Ovary (tissue), 9 donors: ENCODE results near the gene BPGM. TPM values are rescaled to one million over a fixed set of nuclear protein-coding genes. Genes with fewer than 3 reads are reported as not detected.

Experiments
- DNase-seq, 5 donors: peaks; one replicate each; pipeline ENCODE4 v3.0.0-alpha.2; 2019 to 2020
- H3K27ac ChIP-seq, 2 donors: fragments of 200-600 bp; one replicate each; pipeline versions ENCODE4 v1.5.1 to v1.8.0; 2019 to 2022
- H3K27me3 ChIP-seq: fragments of 200-600 bp; one replicate; pipeline ENCODE4 v1.8.0; 2022
- H3K36me3 ChIP-seq: fragments of 200-600 bp; sonication (generic); one replicate; pipeline ENCODE4 v1.5.1; 2019
- H3K4me1 ChIP-seq: one replicate; pipeline ENCODE4 v1.8.1; 2013; ENCODE audit warnings: mild to moderate bottlenecking, moderate library complexity; ENCODE audit not compliant: insufficient read depth
- H3K4me3 ChIP-seq: fragments of 200-600 bp; sonication (generic); one replicate; pipeline ENCODE4 v1.5.1; 2017
- H3K9me3 ChIP-seq, 2 donors: fragments of 200-600 bp in 1 of 2; sonication (generic) in 1 of 2; one replicate each; pipeline versions ENCODE4 v1.5.1 to v1.8.1; 2013 to 2019; ENCODE audit warnings: mild to moderate bottlenecking in 1 of 2, moderate library complexity in 1 of 2
- EP300 ChIP-seq: sonication (generic); formaldehyde crosslinking; IDR thresholded peaks from one replicate; pipeline ENCODE4 v1.6.1; 2017; ENCODE audit warnings: antibody characterized with exemption
- POLR2A ChIP-seq: fragments of 450-650 bp; IDR thresholded peaks from one replicate; pipeline ENCODE4 v1.6.1; 2017; ENCODE audit warnings: antibody characterized with exemption, mild to moderate bottlenecking, moderate library complexity
- WGBS, 3 donors: extraction: QIAGEN DNeasy Blood & Tissue Kit in 1 of 3; methylation state at CpG; one replicate each; pipeline versions ENCODE4 v1.1.5 to v1.1.7; 2013 to 2017; 5-methylcytosine and 5-hydroxymethylcytosine counted together
- intact Hi-C, 4 donors: fragments of 100-400 bp; cut with DNase I; formaldehyde crosslinking; loops; one replicate each; pipeline versions ENCODE4 v1.11.0 to v1.15.1; 2022 to 2023
- polyA plus RNA-seq, 2 donors: library from polyadenylated mRNA; stranded (reverse); fragments of 200-250 nt in 1 of 2; fragments of 350-450 nt in 1 of 2; fragmentation: Illumina TruSeq in 1 of 2; extraction: RNeasy Lipid Tissue Mini Kit (QIAGEN cat#74804) in 1 of 2; gene quantifications; one replicate each; pipeline ENCODE4 v1.2.3, GENCODE V29; 2013 to 2014
- total RNA-seq, 7 donors: library from RNA; depleted of rRNA in 2 of 7; stranded (reverse); fragments of >200 nt in 2 of 7; fragmentation: NEBNext Ultra II Directional in 3 of 7; extraction: Animal tissue kit (Norgen Biotek cat#: 25700) in 3 of 7; gene quantifications; one replicate each; pipeline versions ENCODE4 v1.1.0 to v1.2.4, GENCODE V29; 2016 to 2023
- TF ChIP-seq, protein P1 (sequence below), 3 donors: fragments of 450-650 bp in 2 of 3; fragments of 200-600 bp in 1 of 3; IDR thresholded peaks; one replicate each; pipeline versions ENCODE4 v1.5.1 to v1.8.0; 2016 to 2022; ENCODE audit warnings: antibody characterized with exemption in 3 of 3, mild to moderate bottlenecking in 1 of 3
- donor health status: DM: no; HTN: no; CAD: no; lungs with moderate emphysema.
- donor health status: DM: no; HTN: no; CAD: no.
- donor health status: Bipolar disorder and iron deficiency.
- donor health status: DM: yes; HTN: yes; CAD: no.
- donor health status: DM: no; HTN: no; CAD: no.
- donor health status: DM: yes; HTN: yes; CAD: no.

Gene BPGM
- total and polyA plus RNA-seq, 9 donors, result 6.5 to 18.1 (median 9.0) TPM

DNA sequence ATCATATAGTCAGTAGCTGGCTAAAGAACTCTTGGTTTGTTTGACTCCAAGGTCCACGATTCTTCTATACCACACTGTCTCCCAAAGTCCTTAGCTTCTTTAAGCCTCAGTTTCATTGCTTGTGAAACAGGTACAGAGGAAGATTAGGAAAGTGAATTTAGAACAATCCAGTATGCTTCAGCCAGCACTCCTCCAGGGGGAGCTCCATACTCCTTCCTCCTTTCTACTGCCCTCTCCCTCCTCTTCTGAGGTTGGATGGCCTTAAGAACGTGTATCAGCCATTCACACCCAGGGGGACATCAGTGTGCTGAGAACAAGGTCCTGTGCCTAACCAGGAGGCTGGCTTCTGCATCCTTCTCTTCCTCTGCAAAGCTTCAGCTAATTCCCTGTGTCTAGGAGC is 78.0 kb downstream of the BPGM start:
- H3K4me3 ChIP-seq, result no peak overlapping the region
- no peaks in the 10 kb centered on the region for H3K27me3 ChIP-seq
- 39 to 55% (median 48%) methylated on average over 2 of the region's 2 CpGs for WGBS, 3 donors
- H3K4me1 ChIP-seq, result peaks cover 22% of the 10 kb centered on the region
- DNase-seq, result no peak
- peak overlapping the region in 1 of 2 donors; percentile 4 for H3K27ac ChIP-seq
- no peaks in the 10 kb centered on the region for H3K9me3 ChIP-seq
- intact Hi-C loops, result no loop called here
- no peaks in the 10 kb centered on the region for H3K36me3 ChIP-seq
- TF ChIP-seq EP300 (no peak), POLR2A (no peak)
- TF ChIP-seq, protein P1, sequence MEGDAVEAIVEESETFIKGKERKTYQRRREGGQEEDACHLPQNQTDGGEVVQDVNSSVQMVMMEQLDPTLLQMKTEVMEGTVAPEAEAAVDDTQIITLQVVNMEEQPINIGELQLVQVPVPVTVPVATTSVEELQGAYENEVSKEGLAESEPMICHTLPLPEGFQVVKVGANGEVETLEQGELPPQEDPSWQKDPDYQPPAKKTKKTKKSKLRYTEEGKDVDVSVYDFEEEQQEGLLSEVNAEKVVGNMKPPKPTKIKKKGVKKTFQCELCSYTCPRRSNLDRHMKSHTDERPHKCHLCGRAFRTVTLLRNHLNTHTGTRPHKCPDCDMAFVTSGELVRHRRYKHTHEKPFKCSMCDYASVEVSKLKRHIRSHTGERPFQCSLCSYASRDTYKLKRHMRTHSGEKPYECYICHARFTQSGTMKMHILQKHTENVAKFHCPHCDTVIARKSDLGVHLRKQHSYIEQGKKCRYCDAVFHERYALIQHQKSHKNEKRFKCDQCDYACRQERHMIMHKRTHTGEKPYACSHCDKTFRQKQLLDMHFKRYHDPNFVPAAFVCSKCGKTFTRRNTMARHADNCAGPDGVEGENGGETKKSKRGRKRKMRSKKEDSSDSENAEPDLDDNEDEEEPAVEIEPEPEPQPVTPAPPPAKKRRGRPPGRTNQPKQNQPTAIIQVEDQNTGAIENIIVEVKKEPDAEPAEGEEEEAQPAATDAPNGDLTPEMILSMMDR (IDR thresholded peaks at IDR 0.05), result no peak

DNA sequence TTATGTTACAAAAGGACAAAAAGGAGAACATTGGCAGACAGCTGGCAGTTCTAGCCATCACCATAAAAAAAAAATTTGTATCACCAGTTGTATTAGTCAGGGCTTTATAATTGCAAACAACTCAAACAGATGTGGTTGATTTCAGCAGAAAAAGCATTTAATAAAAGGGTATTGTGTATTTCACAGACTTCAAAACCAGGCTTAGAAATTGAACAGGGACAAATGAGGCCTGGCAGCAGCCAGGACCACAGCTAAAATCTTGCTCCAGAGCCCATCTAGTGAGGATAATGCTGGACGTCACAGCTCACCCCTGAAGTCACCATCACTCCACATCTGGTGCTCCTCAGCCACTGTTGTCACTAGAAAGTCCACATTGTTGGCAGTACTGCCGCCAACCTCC is 79.9 kb downstream of the BPGM start:
- H3K9me3 ChIP-seq, result no peaks in the 10 kb centered on the region
- no peaks in the 10 kb centered on the region for H3K36me3 ChIP-seq
- peaks cover 23% of the 10 kb centered on the region for H3K4me1 ChIP-seq
- H3K4me3 ChIP-seq, result no peak overlapping the region
- no peak for DNase-seq
- TF ChIP-seq EP300 (no peak), POLR2A (no peak)
- TF ChIP-seq, protein P1 (IDR thresholded peaks at IDR 0.05), result no peak
- intact Hi-C loops, result no loop called here
- H3K27ac ChIP-seq, result no peak overlapping the region
- WGBS, 3 donors, result 69 to 78% (median 77%) methylated on average over 2 of the region's 2 CpGs
- H3K27me3 ChIP-seq, result no peaks in the 10 kb centered on the region

DNA sequence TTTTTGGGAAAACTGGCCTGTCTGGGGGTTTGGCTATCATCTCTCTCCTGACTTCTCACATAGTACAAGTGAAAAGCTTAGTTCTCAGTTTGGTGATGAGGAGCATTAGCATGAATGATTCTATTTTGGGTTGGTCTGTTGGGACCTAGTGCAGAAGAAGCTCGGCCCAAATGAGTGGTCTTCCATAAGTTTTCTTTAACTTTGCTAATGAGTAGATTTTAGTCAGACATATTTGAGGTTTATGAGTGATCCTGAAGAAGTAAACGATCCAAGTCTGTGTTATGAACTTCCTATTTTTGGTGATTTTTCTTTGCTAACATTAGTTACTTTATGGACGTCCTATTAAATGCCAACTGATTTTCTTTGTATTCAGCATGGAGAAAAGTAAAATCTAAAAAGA is 81.1 kb downstream of the BPGM start:
- no peaks in the 10 kb centered on the region for H3K36me3 ChIP-seq
- TF ChIP-seq POLR2A (no peak), EP300 (no peak)
- TF ChIP-seq, protein P1 (IDR thresholded peaks at IDR 0.05), result no peak
- H3K4me3 ChIP-seq, result no peak overlapping the region
- H3K9me3 ChIP-seq, result no peaks in the 10 kb centered on the region
- peaks cover 22% of the 10 kb centered on the region for H3K4me1 ChIP-seq
- no peak for DNase-seq
- WGBS, 3 donors, result 78 to 86% (median 85%) methylated on average over 3 of the region's 3 CpGs
- intact Hi-C loops, result no loop called here
- H3K27me3 ChIP-seq, result no peaks in the 10 kb centered on the region
- no peak overlapping the region for H3K27ac ChIP-seq

Other genes with a start within 250 kb of the BPGM start
- 10 to 100 TPM; 39.3 to 96.8 (median 80.8) TPM for gene AKR1B1, start 187.8 kb upstream of the BPGM start, total RNA-seq
- gene AKR1B1, start 187.8 kb upstream of the BPGM start, polyA plus RNA-seq, result 100 to 1,000 TPM in 1 of 2 donors, 10 to 100 TPM in 1; 66.5 to 133 TPM
- gene AKR1B10, start 119.3 kb upstream of the BPGM start, total RNA-seq, result 1 to 10 TPM in 2 of 7 donors, under 1 TPM in 2, not detected in 3; 0.71 to 2.0 (median 1.1) TPM
- under 1 TPM in 1 of 2 donors, not detected in 1; 0.42 TPM for gene AKR1B10, start 119.3 kb upstream of the BPGM start, polyA plus RNA-seq
- gene AKR1B15, start 97.7 kb upstream of the BPGM start, total RNA-seq, result under 1 TPM in 1 of 7 donors, not detected in 6; 0.22 TPM
- not detected for gene AKR1B15, start 97.7 kb upstream of the BPGM start, polyA plus RNA-seq
- 100 to 1,000 TPM; 306 to 697 (median 463) TPM for gene CALD1, start 132.8 kb downstream of the BPGM start, total RNA-seq
- gene CALD1, start 132.8 kb downstream of the BPGM start, polyA plus RNA-seq, result 100 to 1,000 TPM; 405 to 586 TPM